A549 (cell line): ENCODE measurements around the gene SAP30.

Experiments used
- CEBPB ChIP-seq, 2 experiments: fragments of >200 bp in 1 of 2; sonication (Bioruptor Twin) in 1 of 2; formaldehyde crosslinking in 1 of 2; IDR thresholded peaks; 2 replicates each; pipeline ENCODE4 v1.6.1; 2012 to 2016
- CTCF ChIP-seq: fragments of >200 bp; sonication (Bioruptor Twin); formaldehyde crosslinking; IDR thresholded peaks from 3 replicates; pipeline ENCODE4 v1.5.1; 2016
- MAX ChIP-seq: IDR thresholded peaks from 2 replicates; pipeline ENCODE4 v1.6.1; 2012
- NFE2L2 ChIP-seq: fragments of 150-350 bp; conservative IDR thresholded peaks from 2 replicates; pipeline ENCODE4 v1.6.1; 2014; ENCODE audit warnings: low read length
- RARB ChIP-seq: fragments of 250-450 bp; sonication (Bioruptor Pico); IDR thresholded peaks from 2 replicates; pipeline ENCODE4 v1.8.0; 2021; ENCODE audit warnings: mild to moderate bottlenecking, moderate library complexity
- REST ChIP-seq: fragments of 200-600 bp; sonication (generic); IDR thresholded peaks from 2 replicates; pipeline ENCODE4 v1.6.1; 2016; ENCODE audit warnings: antibody characterized with exemption, mild to moderate bottlenecking, moderate library complexity

- no peak for TF ChIP-seq REST
- no peak for TF ChIP-seq CTCF
- TF ChIP-seq RARB (CRISPR knock-in tag): no peak
- no peak for TF ChIP-seq MAX
- TF ChIP-seq NFE2L2: no peak
- TF ChIP-seq CEBPB (IDR thresholded peaks at IDR 0.05): no peak
Measured at GRCh38 chr4:173333658-173334084, 37.1 kb upstream of the SAP30 start.
